Testis (tissue), 2 donors: Measurements from ENCODE around the gene PTBP3.

ENCODE experiments used
- POLR2A ChIP-seq: fragments of 450-650 bp; IDR thresholded peaks from one replicate; pipeline ENCODE4 v1.6.1; 2017; ENCODE audit warnings: antibody characterized with exemption, mild to moderate bottlenecking, moderate library complexity
- TF ChIP-seq, protein P1 (sequence below), 3 experiments: fragments of 450-650 bp in 2 of 3; fragments of 200-600 bp in 1 of 3; sonication (generic) in 1 of 3; IDR thresholded peaks; one replicate each; pipeline ENCODE4 v1.5.1; 2016 to 2019; ENCODE audit warnings: antibody characterized with exemption in 3 of 3, mild to moderate bottlenecking in 2 of 3, moderate library complexity in 1 of 3

DNA sequence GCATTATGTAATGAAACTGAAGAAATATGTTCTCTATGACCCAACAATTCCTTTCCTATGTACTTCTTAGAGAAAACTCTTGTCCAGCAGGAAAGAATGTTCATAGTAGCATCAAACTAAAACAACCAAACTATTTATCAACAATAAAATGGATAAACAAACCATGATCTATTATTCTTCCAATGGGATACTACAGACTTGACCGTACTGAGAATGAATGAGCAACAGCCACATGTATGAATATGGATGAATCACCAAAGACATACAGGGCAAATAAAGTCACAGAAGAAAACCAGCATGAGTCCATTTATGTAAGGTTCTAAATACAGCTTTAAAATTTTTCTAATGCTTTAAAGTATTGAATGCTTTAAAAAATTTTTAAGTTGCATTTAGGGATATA lies 84.7 kb downstream of the PTBP3 start:
- TF ChIP-seq, protein P1, sequence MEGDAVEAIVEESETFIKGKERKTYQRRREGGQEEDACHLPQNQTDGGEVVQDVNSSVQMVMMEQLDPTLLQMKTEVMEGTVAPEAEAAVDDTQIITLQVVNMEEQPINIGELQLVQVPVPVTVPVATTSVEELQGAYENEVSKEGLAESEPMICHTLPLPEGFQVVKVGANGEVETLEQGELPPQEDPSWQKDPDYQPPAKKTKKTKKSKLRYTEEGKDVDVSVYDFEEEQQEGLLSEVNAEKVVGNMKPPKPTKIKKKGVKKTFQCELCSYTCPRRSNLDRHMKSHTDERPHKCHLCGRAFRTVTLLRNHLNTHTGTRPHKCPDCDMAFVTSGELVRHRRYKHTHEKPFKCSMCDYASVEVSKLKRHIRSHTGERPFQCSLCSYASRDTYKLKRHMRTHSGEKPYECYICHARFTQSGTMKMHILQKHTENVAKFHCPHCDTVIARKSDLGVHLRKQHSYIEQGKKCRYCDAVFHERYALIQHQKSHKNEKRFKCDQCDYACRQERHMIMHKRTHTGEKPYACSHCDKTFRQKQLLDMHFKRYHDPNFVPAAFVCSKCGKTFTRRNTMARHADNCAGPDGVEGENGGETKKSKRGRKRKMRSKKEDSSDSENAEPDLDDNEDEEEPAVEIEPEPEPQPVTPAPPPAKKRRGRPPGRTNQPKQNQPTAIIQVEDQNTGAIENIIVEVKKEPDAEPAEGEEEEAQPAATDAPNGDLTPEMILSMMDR (IDR thresholded peaks at IDR 0.05), result no peak
- TF ChIP-seq POLR2A, result no peak
